Stimulated activated CD4-positive, alpha-beta T cell treated with anti-CD3 and anti-CD28 coated beads, Interleukin-4, amount 100 ng/mL, for 1 hour (primary cell): ENCODE data around the gene MAGEB6B.
"Not testable (repeated sequence)": the region's sequence is repeated elsewhere in the genome, so short reads cannot be mapped to it uniquely, and the experiment has no call there.

Experiments used
- DNase-seq: peaks from one replicate; pipeline ENCODE4 v3.0.0-alpha.2; 2020

The MAGEB6B gene, protein sequence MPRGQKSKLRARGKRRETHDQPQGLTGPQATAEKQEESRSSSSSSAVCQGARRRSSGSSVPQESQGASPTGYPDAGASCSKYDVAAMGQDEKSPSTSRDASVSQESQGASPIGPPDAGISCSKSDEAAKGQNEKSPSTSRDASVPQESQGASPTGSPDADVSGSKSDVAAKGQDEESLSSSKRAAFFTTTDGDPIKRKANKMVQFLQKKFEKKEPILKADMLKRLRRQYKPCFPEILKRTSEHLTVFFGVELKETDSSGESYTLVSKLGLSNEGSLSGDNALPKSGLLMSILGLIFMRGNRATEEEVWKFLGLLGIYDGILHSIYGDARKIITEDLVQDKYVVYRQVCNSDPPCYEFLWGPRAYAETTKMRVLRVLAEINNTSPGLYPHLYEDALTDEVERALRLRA

DNA sequence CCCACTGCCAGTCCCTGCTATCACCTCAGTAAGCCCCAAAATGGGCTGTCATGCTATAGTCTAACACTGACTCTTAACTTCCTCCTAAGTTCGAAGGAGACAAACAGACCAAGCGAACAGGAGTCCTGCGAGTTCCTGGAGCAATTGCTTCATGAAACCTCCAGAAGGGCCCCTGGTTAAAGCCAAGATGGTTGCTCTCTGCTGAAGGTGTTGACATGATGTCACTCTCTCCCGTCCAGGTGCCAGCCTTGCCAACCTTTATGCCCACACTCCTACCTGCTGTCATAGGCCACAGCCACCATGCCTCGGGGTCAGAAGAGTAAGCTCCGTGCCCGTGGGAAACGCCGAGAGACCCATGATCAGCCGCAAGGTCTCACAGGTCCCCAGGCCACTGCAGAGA, at the start of gene MAGEB6B:
Gene MAGEB6B, plus strand, starts transcription at position 301 of the 400 bp plus-strand sequence. Its CDS starts 0 bp downstream, at position 301.
- DNase-seq, result no peak

DNA sequence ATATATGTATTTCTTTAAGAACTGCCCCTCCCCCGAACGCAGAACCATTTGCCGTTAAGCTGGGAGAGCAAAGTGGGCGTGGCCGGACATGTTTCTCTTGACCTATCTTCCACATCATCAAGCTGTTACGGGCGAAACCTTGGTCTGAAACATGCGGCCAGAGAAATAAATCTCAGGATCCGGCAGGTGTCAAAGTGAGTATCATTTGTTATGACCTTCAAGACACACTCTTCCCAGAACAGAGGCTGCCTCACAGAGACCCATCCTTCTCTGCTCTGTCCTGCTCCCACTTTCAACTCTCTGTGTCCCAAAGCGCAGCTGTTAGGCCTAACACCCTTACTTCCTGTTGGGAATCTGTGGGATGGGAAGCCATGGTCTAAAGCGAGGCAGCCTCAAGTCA, 22.1 kb upstream of the MAGEB6B start, which contains the start of gene MAGEB18:
Gene MAGEB18, plus strand, starts transcription at position 70 of the 400 bp plus-strand sequence. CDS start 643 bp downstream, outside the sequence.
- DNase-seq, result no peak

DNA sequence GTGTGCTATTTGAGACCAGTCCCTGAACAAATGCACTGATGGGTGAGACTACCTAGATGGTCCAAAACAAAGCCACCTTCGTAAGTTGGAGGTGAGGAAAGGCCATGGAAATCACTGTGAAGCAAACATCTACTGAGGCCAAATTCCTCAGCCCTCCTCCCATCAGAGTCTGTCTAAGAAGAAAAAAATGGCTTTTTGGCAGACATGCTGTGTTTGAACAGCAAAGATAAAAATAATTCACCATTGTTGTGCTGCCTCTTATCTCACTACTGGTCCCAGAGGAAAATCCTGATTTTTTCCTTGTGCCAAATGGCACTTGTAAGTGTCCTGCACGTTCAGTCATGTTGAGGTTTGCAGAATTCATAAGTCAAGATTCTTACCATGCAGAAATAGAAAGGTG, 14.4 kb upstream of the MAGEB6B start:
- DNase-seq, result no peak

DNA sequence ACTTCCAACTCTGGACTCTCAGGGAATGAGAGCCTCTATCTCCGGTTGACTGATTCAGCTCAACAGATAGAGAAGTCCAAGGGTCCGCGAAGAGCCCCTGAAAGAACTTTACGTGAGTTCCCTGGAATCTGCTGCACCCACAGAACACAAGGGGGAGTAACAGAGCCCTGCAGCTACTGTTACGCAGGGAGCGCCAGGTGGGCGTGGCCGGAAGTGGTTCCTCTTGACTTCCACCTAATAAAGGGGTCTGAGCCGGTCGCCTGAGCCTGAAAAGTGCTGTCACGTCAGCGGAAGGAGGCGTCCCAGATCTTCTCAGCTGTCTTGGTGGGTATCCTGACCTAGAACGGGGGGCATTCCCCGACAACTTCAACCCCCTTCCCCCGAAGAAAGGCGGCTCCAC, 31.8 kb downstream of the MAGEB6B start, which contains the start of gene MAGEB6:
Gene MAGEB6, plus strand, starts transcription at position 237 of the 400 bp plus-strand sequence. CDS start 1,407 bp downstream, outside the sequence.
- no peak for DNase-seq

DNA sequence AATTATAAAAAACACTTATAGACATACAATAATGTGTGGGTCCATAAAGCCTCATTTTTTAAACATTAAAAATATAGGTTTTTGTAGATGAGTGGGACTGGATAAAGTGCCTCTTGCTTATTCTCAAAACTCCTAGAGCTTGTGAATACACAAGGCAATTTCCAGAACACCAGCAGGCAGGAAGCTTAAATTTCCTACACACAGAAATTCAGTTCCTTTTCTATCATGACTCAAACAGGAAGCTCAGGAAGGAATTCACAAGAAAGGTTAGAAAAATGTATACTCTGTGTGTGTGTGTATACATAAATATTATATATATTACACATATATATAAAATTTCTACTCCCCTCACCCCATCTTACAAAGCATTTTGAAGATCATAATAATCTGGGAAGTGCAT, 43.2 kb downstream of the MAGEB6B start:
- DNase-seq, result no peak

DNA sequence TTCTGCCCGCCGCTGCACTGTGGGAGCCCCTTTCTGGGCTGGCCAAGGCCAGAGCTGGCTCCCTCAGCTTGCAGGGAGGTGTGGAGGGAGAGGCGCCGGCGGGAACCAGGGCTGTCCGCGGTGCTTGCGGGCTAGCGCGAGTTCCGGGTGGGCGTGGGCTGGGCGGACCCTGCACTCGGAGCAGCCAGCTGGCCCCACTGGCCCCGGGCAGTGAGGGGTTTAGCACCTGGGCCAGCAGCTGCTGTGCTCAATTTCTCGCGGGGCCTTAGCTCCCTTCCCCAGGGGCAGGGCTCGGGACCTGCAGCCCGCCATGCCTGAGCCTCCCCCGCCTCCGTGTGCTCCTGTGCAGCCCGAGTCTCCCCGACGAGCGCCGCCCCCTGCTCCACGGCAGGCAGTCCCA, 44.3 kb downstream of the MAGEB6B start:
- DNase-seq, result not testable (repeated sequence)

DNA sequence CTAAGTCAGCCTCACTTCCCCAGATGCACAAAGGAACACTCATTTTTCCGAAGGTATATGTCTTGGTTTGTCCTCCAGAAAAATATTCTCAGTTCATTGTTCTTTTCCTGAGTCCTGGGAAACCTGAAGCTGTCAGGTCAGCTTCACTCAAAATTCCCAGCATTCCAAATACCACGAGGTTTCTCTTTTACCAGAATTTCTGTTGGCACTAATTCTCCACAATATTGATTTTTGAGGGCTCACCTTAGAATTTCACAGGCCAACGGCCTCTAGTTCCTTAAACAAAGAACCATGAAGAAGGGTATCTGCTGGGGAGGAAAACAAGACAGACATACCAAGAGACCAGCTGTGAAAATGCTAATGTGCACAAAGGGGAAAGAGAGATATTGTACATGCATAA, 47.6 kb downstream of the MAGEB6B start:
- no peak for DNase-seq
